HG03039 (cell line): ENCODE measurements around the gene MEIOSIN.

ENCODE experiments used
- ATAC-seq: cut with Tn5 transposase; IDR thresholded peaks from one replicate; pipeline ENCODE4 v1.9.1; 2021; ENCODE audit warnings: mild to moderate bottlenecking, moderate library complexity; ENCODE audit not compliant: unreplicated experiment

Gene MEIOSIN

DNA sequence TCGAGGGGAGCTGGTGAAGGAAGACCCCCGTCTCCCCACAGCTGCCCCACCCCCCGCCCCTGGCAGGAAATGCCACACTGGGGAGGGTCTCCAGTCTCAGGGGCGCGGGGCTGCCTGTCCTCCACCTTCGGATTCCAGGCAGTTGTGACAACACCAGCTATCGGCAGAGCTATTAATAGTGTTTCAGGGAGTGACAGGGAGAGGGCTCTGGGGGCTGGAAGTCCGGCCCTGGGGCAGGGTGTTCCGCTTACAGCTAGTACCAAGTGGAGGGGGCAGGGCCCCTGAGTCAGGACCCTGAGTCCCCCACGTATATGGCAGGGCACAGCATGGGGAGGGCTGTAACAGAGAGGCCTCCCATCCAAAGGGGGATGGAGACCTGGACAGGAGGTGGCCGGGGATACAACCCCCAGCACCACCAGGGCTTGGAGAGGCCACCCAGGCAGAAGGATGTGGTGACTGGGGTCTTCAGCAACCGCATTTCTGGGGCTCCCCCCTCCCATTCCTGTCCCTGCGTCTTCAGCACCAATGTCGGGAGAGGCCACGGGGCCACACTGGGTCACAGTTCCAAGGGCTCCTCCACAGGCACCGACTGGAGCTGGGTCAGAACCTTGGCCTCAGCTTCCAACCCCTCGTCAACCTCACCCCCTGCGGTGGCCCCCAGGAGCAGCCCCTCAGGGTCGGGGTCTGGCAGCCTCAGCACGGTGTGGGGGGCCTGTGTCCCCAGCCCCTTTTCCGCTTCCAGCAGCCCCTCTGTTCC lies 31.9 kb downstream of the MEIOSIN start:
- no peak for ATAC-seq

DNA sequence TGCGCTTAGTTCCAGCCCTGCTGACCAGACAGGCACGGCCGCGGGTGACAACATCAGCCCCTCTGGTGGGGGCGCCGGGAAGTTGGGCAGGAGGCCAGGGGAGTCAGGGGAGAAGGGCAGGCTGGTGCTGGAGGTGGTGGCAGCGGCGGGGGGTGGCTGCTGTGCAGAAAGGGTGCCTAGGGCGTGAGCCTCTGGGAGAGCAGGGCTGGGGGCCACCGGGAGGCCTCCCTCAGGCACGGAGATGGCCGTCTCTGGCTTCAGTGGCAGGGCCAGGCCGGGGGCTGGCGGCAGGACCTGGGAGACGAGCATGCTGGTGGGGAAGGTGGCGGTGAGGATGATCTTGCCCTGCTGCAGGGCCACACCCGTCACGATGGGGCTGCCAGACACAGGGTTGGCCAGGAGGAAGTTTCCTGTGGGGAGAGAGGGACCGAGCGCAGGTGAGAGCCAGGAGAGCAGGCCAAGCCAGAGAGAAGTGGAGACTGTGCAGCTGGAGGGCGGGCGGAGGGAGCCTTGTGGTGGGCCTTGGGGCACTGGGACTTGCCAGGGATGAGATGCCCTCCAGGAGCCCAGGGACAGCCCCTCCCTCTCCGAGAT lies 32.6 kb downstream of the MEIOSIN start:
- ATAC-seq: no peak

DNA sequence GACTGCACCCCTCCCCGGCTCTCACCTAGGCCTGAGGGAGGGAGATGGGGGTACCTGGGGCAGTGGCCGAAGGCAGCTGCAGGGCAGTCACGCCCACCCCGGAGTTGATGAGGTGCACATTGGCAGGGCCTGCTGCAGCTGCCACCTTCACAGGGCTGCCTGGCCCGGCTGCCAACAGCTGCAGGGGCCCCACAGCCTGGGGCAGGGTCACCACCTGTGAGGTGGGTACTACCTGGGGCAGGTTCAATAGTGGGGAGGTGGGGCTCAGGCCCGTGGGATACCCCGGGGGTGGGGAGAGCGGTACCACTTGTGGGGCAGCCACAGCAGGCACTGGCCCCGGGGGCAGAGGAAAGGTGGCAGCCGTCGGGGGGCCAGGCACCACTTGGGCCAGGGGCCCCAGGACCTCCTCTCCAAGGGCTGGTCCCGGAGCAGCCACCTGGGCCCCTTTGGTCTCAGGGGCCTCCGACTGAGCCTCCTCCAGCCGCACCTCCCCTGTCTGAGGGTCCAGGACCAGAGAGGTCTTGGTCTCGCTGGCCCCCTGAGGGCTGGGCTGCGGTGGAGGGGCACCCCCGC lies 33.1 kb downstream of the MEIOSIN start:
- ATAC-seq: no peak

DNA sequence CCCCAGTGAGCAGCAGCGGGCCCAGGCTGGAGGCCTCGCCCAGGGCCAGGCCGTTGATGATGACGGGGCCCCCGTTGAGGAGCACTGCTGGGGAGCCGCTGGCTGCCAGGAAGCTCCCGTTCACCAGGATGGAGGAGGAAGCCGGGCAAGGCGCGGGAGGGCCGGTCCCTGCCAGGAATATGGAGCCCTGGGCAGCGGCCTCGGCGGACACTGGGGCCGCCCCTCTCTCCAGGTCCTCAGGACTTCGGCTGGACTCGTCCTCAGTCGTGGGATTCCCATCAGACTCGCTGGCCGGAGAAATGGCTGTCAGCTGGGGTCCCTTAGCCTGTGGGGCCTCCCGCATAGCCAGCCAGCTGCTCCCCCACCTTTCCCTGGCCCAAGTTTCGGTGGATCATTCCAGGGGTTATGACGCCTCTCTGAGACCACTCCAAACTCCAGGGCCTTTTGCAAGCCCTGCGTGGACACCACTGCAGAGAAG lies 33.7 kb downstream of the MEIOSIN start:
- ATAC-seq: no peak

DNA sequence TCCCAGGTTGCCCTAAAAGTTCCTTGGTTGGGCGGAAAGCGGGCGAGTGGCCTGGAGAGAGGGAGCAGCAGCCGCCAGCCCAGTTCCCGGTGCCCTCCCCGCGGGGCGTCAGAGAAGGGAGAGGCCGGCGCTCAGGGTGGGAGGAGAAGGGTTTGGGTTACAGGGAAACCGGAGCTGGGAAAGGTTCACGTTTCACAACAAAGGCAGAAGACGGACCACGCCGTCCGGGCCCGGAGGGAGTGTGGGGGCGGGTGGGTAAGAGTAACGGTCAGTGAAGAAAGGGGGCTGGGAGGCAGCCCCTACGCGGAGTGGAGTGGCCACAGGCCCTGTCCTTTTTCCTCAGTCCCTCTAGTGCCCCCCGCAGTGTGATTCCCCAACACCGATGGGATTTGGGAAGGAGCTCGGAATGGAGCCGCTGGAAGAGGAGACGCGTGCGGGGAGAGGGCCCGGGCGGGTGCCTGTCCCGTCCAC lies 34.2 kb downstream of the MEIOSIN start:
- no peak for ATAC-seq

DNA sequence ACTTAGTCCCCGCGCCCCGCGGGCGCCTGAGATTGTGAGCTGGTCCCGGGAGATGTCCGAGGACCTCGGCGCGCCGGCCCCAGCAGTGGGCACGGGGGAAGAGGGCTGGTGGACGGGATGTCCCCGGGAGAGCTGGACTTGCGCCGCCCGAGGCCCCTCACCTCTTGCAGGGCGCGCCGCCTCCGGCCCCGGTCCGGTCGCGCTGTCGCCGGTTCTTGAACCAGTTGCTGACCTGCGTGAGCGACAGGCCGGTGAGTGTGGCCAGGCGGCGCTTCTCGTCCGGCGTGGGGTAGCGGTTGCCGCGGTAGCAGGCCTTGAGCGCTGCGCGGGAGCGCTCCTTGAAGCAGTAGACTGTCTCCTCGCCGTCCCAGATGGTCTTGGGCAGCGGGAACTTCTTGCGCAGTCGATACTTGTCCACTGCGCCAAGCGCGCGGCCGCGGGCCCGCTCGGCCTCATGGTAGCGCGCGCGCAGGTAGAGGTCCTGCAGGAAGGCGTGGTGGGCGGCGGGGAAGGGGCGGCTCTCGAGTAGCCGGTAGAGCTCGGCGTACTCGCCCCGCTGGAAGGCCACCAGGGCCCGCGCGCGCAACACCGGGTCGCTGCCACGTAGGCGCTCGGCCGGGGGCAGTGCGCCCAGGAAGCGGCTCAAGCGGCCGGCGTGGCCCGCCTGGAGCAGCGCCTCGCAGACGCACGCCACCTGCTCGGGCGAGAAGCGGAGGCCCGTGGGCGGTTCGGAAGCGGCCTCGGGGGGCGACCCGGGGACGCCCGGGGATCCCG lies 34.8 kb downstream of the MEIOSIN start:
- ATAC-seq: no peak

DNA sequence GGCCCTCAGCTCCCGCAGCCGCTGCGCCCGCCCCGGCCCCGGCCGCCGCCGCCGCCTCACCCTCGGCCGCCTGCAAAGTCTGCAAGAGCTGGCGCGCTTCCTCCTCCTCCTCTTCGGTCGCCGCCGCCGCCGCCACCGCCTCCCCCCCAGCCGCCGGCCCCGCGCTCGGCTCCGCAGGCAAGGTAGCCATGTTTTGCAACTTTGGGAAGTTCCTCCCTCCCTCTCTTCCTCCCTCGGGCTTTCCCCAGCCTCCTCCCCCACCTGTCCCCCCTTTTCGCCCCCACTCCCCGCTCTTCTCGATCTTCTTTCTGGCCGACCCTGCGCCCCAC lies 35.4 kb downstream of the MEIOSIN start:
- no peak for ATAC-seq

DNA sequence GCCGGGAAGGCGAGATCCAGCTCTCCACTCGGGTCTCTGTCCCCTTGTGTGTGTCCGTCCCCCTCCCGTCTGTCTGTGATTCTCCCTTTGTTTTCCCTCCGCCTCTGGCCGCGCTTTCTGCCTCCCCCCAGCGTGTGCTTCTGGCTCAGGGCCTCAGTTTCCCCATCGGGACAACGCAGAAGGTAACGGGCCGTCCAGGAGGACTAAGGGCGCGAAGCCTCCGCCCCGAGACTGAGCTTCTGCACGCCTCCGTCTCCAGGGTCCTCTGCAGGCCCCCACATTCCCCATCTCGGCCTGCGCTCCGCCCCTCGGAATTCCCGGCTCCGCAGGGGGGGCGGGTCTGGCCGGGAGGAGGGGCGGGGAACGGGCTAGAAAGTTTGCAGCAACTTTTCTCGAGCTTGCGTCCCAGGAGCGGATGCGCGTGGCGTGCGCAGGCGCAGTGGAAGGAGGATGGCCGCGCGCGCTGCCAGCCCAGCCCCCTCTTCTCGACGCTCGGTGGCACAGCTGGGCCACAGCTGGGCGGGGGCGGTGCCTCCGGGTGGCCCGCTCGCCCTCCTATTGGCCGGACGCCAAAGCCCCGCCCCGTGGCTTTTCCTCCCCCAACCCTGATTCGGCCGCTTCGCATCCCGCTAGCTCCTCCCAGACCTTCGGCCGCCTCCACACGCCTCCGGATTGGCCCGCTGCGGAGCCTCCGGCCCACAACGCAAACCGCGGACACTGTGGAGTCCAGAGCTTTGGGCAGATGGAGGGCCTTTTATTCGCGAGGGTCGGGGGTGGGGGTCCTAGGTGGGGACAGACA lies 35.9 kb downstream of the MEIOSIN start, which contains the start of gene SIX5:
Gene SIX5, minus strand, starts transcription at position 269 of the 799 bp plus-strand sequence. CDS start 408 bp downstream, outside the sequence.
- peak; percentile 50 for ATAC-seq

DNA sequence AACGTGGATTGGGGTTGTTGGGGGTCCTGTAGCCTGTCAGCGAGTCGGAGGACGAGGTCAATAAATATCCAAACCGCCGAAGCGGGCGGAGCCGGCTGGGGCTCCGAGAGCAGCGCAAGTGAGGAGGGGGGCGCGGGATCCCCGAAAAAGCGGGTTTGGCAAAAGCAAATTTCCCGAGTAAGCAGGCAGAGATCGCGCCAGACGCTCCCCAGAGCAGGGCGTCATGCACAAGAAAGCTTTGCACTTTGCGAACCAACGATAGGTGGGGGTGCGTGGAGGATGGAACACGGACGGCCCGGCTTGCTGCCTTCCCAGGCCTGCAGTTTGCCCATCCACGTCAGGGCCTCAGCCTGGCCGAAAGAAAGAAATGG lies 36.6 kb downstream of the MEIOSIN start:
- peak; percentile 4 for ATAC-seq

DNA sequence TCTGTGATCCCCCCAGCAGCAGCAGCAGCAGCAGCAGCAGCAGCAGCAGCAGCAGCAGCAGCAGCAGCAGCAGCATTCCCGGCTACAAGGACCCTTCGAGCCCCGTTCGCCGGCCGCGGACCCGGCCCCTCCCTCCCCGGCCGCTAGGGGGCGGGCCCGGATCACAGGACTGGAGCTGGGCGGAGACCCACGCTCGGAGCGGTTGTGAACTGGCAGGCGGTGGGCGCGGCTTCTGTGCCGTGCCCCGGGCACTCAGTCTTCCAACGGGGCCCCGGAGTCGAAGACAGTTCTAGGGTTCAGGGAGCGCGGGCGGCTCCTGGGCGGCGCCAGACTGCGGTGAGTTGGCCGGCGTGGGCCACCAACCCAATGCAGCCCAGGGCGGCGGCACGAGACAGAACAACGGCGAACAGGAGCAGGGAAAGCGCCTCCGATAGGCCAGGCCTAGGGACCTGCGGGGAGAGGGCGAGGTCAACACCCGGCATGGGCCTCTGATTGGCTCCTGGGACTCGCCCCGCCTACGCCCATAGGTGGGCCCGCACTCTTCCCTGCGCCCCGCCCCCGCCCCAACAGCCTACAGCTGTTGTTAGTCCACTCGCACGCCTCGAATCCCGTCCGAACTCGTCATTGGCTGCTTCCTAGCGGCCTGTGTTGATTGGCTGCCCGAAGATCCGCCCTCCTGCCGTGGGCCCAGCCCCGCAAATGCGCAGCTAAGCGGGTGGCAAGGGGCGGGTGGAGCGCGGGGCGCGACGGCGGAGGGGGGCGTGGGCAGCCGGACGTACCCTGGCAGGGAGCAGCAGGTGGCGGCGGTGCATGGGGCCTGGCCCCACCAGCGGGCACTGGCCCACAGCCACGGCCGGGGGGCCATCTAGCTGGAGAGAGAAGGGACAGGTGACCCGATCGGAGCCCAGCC lies 37.2 kb downstream of the MEIOSIN start:
- ATAC-seq: peak; percentile 37

DNA sequence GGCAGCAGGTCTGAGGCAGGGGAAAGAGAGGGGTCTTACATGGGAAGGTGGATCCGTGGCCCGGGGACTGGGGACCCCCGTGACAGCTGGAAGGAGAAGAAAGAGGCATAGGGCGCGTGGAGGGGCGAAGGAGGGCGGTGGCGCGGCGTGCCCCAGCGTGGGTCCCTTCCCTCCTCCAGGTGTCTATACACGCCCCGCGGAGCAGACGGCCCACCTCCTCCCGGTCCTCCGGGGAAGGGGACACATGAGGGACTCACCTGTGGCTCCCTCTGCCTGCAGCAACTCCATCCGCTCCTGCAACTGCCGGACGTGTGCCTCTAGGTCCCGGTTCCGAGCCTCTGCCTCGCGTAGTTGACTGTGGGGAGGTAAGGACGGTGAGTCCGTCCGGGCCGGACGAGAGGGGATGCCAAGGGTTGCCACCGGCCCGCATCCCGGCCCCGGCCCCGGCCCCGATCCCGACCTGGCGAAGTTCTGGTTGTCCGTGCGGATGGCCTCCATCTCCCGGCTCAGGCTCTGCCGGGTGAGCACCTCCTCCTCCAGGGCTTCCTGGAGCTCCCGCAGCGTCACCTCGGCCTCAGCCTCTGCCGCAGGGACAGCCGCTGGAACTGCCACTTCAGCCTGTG lies 38.2 kb downstream of the MEIOSIN start:
- ATAC-seq: no peak

DNA sequence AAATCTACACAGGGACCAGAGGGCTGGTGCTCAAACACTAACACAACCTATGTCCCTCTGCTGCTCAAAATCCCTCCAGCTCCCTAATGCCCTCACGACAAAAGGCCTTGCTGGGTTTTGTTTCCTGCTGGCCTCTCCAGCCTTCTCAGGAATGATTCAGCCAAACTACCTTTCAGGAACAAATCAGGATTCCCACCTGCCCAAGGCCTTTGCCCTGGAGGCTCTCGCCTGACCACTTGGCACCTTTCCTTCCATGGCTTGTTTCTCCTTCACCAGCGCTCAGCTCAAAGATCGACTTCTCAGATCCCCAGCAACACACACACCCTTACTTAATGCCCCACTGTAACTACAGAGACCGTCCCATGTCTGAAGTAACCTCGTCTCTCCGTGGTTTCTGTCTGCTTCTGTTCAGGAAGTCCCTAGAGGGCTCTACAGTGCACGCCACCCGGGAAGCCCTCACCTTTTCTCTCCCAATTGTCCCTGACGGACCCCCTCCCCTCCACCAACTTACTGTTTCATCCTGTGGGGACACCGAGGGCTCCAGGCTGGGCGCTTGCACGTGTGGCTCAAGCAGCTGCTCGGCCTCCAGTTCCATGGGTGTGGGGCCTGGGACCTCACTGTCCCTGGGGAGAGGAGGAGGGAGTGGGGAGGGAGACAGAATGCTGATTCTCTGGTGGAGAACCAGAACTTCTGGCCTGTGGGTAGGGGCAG lies 39.0 kb downstream of the MEIOSIN start:
- no peak for ATAC-seq

DNA sequence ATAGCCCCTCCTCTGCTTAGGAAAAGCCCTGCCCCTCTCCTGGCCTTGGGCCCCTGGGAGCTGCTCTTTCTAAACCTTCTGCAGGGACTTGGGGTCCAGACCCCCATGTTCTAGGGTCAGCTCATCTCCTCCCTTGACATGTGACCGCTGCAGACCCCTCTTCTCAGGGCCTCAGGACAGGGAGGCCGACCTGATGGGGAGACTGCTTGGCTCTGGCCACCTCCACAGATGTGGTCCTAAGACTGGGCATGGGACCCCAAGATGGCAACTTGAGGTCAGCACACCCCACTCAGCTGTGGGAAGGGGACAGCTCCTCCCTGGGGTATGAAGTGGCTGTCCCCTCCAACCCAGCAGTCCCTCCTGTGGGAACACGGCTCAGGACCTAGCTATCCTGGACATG lies 39.7 kb downstream of the MEIOSIN start:
- no peak for ATAC-seq

DNA sequence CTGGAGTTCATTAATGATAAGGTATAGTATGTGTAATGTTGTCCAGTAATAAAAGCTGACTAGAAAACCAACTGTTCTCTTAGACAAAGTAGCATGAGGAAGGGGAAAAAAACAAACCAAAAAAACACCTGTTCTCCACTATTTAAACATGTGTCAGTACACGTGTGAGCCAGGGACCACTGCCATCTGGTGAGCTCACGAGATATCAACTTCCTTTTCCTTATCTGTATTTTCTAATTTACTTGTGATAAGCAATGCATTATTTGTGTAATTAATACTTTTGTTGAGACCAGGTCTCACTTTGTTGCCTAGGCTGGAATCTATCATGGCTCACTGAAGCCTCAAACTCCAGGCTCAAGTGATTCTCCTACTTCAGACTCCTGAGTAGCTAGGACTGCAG lies 40.1 kb downstream of the MEIOSIN start:
- ATAC-seq: no peak

DNA sequence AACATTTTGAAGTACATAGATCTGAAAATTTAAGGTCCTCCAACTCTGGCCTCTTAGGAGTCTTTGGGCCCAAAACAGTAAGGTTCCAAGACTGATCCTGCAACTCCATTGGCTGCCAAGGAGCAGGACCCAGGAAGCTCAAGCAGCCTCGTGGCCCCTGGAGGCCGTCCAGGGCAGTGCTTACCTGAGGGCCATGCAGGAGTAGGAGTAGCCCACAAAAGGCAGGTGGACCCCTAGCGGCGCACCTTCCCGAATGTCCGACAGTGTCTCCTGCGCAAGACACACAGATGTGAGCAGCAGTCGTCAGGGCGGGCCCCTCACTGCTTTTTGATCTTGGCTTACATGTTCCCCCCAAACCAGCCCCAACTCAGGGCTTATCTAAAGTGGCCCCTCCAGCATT lies 41.5 kb downstream of the MEIOSIN start:
- ATAC-seq: no peak

DNA sequence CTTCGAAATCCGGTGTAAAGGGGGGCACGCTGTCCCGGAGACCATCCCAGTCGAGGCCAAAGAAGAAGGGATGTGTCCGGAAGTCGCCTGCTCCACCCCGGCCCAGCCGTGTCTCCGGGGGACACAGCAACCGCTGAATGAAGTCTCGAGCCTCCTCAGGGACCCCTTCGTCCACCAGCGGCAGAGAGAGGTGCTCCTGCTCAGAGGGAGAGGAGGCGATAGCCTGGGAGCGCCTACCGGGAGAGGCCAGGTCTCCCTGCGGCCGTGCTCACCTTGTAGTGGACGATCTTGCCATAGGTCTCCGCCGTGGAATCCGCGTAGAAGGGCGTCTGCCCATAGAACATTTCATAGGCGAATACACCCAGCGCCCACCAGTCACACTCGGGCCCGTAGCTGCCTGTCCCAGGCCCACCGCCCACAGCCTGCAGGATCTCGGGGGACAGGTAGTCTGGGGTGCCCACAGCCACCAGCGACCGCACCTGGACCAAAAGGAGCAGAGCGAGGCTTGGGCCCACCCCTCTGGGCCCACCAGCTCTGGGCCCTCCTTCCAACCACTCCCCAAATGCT lies 44.2 kb downstream of the MEIOSIN start:
- no peak for ATAC-seq

DNA sequence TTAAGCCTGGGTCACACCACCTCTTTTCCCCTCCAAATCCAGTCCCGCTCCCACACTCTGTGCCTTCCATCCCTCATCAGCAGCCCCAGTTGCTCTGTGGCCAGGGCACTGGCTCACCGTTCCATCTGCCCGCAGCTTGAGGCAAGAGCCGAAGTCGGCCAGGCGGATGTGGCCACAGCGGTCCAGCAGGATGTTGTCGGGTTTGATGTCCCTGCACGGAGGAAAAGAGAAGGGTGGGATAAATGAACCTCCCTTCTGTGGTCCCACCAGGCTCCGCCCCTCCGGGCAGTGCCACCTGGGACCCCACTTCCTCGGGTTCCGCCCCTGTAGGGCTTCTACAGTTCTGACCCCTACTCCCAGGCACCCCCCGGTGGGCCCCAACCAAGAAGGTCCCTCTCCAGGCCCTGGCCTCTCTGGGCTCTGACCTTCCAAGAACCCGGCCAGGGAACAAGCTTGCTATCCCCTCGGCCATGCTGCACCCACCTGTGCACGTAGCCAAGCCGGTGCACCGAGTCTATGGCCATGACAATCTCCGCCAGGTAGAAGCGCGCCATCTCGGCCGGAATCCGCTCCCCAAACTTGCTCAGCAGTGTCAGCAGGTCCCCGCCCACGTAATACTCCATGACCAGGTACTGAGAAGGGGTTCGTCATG lies 44.9 kb downstream of the MEIOSIN start:
- ATAC-seq: no peak
